IPS-18a (cell line): Measurements from ENCODE around the gene BRINP2.

Source experiments
- H3K27ac ChIP-seq: one replicate; pipeline ENCODE4 v1.5.1; 2013; ENCODE audit warnings: low read length
- H3K27me3 ChIP-seq: one replicate; pipeline ENCODE4 v1.6.1; 2013; ENCODE audit warnings: mild to moderate bottlenecking, low read length; ENCODE audit not compliant: control insufficient read depth, insufficient read depth
- H3K36me3 ChIP-seq: one replicate; pipeline ENCODE4 v1.6.1; 2013; ENCODE audit warnings: low read depth, low read length; ENCODE audit not compliant: control insufficient read depth
- H3K4me1 ChIP-seq: one replicate; pipeline ENCODE4 v1.6.1; 2013; ENCODE audit warnings: low read depth, low read length; ENCODE audit not compliant: control insufficient read depth
- H3K4me3 ChIP-seq: one replicate; pipeline ENCODE4 v1.5.1; 2013; ENCODE audit warnings: low read length
- H3K9ac ChIP-seq: one replicate; pipeline ENCODE4 v1.6.1; 2013; ENCODE audit warnings: mild to moderate bottlenecking, low read length, moderate library complexity
- H3K9me3 ChIP-seq: one replicate; pipeline ENCODE4 v1.6.1; 2013; ENCODE audit warnings: low read depth, low read length; ENCODE audit not compliant: control insufficient read depth

Gene BRINP2

DNA sequence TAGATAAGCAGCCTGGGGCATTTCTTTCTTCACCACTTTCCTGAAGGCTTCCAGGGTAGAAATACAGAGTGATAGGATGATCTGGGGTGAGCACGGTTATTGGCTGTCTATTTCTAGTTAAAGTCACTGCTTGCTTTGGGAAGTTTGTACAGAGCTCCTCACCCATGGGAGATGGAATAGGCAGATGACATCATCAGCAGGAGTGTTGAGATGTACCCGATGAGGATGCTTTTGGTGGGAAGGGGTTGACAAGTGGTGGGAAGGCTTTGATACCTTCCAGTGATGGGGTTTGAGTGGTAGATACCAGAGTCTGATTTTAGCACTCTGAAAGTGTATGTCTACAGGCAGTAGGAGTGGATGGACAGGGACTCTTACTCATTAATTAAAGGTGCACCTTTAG, 112.6 kb downstream of the BRINP2 start:
- H3K36me3 ChIP-seq, result no peaks in the 10 kb centered on the region
- no peaks in the 10 kb centered on the region for H3K9me3 ChIP-seq
- no peaks in the 10 kb centered on the region for H3K27me3 ChIP-seq
- H3K9ac ChIP-seq, result no peak overlapping the region
- no peak overlapping the region for H3K27ac ChIP-seq
- no peak overlapping the region for H3K4me3 ChIP-seq
- peaks cover 8% of the 10 kb centered on the region for H3K4me1 ChIP-seq

DNA sequence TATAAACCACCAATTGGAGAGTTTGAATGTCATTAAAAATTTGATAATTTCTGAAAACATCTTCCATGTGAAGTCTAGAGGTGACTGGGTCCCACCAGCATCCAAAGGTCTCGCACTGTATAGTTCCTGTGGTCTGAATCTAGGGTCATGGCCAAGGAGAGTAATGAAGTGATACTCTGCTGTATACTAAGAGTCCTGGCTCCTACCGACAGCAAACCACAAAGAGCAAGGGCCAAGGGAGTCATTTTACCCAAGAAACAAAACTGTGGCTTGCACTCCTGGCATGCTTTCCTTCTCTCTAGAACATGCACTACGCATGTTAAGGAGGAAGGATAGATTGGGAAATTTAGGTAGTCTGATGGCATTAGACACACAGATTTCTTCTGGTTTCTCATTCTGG, 115.6 kb downstream of the BRINP2 start:
- peaks cover 8% of the 10 kb centered on the region for H3K4me1 ChIP-seq
- no peaks in the 10 kb centered on the region for H3K36me3 ChIP-seq
- no peaks in the 10 kb centered on the region for H3K27me3 ChIP-seq
- no peak overlapping the region for H3K4me3 ChIP-seq
- H3K9me3 ChIP-seq, result no peaks in the 10 kb centered on the region
- H3K9ac ChIP-seq, result no peak overlapping the region
- no peak overlapping the region for H3K27ac ChIP-seq

DNA sequence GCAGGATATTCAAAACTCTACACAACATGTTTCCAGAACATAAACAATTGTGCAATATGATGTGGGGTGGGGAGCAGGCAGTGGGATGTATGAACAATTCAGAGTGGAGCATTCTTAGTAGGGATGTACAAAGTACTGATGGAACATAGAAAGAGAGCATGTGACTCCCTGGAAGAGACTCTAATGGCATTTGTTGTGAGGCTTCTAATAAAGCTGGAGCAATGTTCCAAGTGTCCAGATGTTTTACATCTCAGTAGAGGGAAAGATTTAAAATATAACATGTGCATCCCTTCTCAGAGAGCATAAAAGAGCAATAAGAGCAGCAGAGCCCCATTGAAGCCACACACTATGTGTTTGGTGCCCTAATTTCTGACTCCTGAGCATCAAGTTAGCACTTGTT, 116.5 kb downstream of the BRINP2 start:
- no peaks in the 10 kb centered on the region for H3K27me3 ChIP-seq
- H3K36me3 ChIP-seq, result no peaks in the 10 kb centered on the region
- no peak overlapping the region for H3K27ac ChIP-seq
- H3K4me3 ChIP-seq, result no peak overlapping the region
- no peaks in the 10 kb centered on the region for H3K9me3 ChIP-seq
- no peak overlapping the region for H3K9ac ChIP-seq
- H3K4me1 ChIP-seq, result peaks cover 8% of the 10 kb centered on the region

DNA sequence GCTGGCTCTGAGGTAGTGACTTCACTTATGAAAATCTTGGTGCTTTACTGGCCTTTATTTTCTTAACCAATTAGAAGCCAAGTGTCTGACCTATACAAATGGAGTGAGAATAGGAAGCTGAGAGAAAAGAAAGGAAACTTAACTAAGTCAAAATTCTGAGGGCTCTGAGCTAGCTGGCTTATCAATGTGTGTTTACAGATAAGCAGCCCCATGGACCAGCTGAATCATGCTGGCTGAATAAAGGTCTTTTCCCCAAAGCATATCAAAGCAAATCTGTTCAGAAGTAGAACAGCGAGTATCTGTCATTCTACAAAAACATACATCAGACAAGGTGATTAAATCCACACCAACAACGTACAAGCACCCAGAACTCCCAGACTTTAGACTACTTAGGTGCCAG, 117.2 kb downstream of the BRINP2 start:
- Histone ChIP-seq H3K27me3 (no peaks in the 10 kb centered on the region), H3K4me1 (peaks cover 2% of the 10 kb centered on the region), H3K9ac (no peak overlapping the region), H3K9me3 (no peaks in the 10 kb centered on the region), H3K27ac (no peak overlapping the region), H3K4me3 (no peak overlapping the region), H3K36me3 (no peaks in the 10 kb centered on the region)

DNA sequence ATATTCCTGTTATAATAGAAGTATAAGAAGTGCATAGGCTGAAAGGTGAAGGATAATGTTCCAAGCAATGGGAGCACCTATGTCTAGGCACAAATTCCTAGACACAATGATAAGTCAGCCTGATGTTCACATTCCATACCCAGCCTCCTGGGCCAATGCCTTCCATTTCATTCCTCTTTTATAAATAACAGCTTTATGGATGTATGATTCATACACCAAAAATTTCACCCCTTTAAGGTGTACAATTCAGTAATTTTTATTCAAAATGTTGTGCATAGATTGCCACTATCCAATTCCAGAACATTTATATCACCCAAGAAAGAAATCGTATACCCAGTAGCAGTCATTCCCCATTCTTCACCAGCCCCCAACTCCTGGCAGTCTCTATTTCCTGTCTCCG, 118.8 kb downstream of the BRINP2 start:
- Histone ChIP-seq H3K27me3 (no peaks in the 10 kb centered on the region), H3K27ac (no peak overlapping the region), H3K4me3 (no peak overlapping the region), H3K36me3 (no peaks in the 10 kb centered on the region), H3K9me3 (no peaks in the 10 kb centered on the region), H3K9ac (no peak overlapping the region), H3K4me1 (no peaks in the 10 kb centered on the region)

DNA sequence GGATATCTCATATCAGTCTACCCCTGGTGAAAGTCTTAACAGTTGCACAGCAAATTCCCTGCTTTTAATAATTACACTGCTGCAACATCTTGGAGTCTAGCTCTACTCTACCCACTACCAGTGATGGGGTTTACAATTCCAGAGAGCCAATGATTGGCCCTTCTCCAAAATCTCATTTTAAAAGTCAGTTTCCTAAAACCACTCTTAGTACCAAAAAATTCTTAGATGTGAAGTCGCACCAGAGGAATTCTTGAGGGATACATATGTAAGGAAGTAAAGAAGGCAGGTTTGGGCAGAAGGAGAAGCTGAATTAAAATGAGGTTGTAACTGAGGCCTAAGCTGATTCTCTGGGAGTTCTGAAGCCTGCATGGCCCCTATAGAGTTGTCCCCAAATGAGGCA, 129.7 kb downstream of the BRINP2 start:
- Histone ChIP-seq H3K9ac (no peak overlapping the region), H3K36me3 (no peaks in the 10 kb centered on the region), H3K27me3 (no peaks in the 10 kb centered on the region), H3K9me3 (no peaks in the 10 kb centered on the region), H3K27ac (no peak overlapping the region), H3K4me1 (no peaks in the 10 kb centered on the region), H3K4me3 (no peak overlapping the region)

DNA sequence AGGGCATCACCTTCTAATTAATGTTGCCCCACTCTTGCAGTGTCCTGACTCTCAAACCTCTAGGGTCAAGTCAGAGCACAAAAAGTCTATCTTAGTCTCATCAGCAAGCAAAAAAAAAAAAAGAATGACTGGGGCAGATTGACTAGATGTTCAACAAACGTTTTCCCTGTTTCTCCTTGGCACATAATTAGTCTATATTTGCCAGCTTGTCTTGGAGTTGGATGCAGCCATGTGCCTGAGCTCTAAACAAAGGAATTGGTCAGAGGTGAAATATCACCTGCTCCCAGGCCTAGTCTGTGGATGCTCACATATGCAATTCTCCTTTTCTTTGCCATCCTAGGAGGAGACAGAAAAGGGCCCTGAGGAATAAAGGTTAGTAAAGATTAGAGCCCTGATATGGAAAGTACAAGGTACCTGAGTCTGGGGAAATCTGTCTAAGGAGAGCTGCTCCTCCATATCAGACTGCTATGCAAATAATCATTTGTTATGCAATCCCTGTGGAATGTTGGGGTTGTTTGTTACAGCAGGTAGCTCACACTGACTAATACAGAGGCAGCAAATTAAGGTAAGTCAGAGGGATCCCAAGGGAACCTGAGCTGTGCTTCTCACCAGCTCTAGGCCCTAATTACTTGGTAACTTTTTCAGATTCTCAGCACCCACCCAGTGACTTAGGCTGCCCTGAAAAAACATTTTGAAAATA, 130.8 kb downstream of the BRINP2 start:
- Histone ChIP-seq H3K36me3 (no peaks in the 10 kb centered on the region), H3K4me1 (no peaks in the 10 kb centered on the region), H3K9me3 (no peaks in the 10 kb centered on the region), H3K27ac (no peak overlapping the region), H3K9ac (no peak overlapping the region), H3K27me3 (no peaks in the 10 kb centered on the region), H3K4me3 (no peak overlapping the region)

DNA sequence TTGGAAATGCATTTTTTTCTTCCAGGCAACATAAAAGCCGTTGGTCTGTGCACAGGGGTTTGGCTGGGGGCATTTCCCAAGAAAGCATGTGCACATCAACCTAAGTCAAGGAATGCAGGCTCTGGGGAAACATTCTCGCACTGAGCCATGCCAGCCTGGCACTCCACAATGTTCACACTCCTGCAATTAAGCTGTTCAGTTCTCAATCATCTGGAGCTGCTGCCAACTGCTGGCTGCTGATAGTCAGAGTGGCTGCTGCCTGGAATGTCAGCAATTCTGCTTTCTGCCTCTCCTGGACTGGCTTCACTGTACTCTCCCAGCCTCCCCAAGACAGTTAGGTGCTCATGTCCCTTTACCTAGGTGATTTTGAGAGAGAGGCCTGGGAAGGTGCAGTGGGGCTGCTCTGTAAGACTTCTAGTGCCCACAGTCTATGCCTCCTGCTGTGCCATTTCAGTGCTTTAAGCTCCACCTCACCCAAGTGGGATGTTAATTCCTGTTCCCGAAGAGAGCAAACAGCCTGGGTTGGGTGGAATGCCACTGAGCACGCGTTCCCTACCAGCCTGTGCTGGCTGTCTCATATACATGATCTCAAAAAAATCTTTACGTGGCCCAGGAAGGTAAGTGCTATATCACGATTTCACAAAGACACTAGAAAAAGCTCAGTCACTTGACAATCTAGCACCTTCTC, 131.7 kb downstream of the BRINP2 start:
- Histone ChIP-seq H3K9me3 (no peaks in the 10 kb centered on the region), H3K27me3 (no peaks in the 10 kb centered on the region), H3K9ac (no peak overlapping the region), H3K4me3 (no peak overlapping the region), H3K4me1 (no peaks in the 10 kb centered on the region), H3K27ac (no peak overlapping the region), H3K36me3 (no peaks in the 10 kb centered on the region)

DNA sequence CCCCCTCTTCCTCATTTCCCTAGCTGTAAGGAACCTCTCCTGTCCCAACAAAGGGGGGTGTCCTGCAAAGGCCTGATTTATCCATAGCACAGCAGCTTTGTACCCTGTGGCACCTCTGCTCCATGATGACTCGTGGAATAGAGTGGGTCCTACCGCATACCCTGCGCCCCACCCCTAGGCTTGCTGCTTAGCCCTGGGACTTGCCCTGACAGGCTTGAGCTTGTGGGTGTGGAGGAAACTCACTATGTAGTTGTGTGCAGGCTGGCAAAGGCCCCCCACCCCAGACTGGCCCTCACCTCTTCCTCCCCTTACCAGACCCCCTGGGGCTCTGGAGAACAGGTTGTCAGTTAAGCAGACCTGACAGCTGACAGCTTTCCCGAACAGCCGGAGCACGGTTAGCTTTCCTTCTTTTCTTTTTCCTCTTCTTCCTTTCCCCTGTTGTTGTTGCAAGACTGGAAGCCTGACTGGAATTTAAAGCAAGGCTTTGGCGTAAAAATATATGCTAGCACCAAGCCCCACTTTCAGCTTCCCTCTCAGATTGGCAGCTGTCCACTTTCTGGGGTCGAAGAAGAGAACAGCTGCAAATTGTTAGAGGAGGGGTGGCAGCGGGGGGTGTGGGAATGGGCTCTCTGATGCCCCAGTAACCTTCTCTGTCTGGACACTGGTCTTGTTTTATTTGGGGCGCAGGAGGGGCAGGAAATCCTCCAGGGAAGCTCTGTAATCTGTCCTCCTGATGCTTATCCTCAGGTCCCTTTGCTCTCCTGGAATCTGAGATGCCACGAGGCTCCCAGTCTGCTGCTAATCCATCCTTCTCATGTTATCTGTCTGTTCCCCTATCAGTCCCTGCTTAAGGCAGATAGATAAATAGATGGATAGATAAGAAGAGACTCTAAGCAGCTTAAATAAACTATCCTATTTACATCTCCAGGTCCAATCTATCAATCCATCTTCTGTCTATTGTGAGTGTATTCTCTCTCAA, 134.6 kb downstream of the BRINP2 start:
- Histone ChIP-seq H3K4me3 (no peak overlapping the region), H3K9ac (no peak overlapping the region), H3K4me1 (no peaks in the 10 kb centered on the region), H3K27ac (no peak overlapping the region), H3K9me3 (no peaks in the 10 kb centered on the region), H3K36me3 (no peaks in the 10 kb centered on the region), H3K27me3 (no peaks in the 10 kb centered on the region)

DNA sequence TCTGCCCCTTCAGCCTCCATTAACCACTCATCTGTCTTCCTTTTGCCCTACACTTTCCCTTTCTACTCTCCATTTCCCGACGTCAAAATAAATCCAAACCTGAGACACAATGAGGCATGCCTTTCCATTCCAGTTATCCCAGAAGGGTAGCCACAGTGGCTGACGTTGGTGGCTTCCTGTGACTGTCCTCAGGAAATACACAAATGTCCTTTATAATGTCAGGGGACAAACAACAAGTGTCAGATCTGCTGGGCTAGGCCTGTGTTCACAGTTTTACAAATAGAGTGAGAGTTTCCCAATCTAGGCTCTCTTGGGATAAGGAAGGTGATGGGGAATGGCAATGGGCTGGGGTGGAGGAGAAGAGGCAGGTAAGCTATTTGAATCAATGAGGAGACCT, 135.3 kb downstream of the BRINP2 start:
- no peak overlapping the region for H3K4me3 ChIP-seq
- H3K27me3 ChIP-seq, result no peaks in the 10 kb centered on the region
- no peaks in the 10 kb centered on the region for H3K4me1 ChIP-seq
- H3K9ac ChIP-seq, result no peak overlapping the region
- H3K36me3 ChIP-seq, result no peaks in the 10 kb centered on the region
- no peak overlapping the region for H3K27ac ChIP-seq
- H3K9me3 ChIP-seq, result no peaks in the 10 kb centered on the region

DNA sequence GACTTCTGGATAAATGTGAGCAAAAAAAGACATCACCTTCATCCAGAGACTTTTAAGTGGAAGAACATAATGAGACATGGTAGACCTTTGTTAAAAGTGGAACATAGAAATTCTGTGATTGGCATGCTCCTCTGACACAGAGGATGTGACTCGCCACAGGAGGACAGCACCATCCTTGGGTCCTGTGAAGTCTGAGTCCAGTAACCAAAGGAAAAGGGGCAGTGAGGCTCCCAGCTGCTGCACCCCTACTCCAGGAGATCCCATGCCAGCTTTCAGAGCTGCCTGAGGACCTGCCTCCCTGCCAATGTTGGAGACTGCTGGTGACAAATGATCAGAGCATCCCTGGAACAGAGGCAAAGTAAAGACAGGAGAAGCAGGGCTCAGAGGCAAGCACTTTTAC, 136.2 kb downstream of the BRINP2 start:
- Histone ChIP-seq H3K9ac (no peak overlapping the region), H3K27me3 (no peaks in the 10 kb centered on the region), H3K27ac (no peak overlapping the region), H3K36me3 (no peaks in the 10 kb centered on the region), H3K4me3 (no peak overlapping the region), H3K4me1 (no peaks in the 10 kb centered on the region), H3K9me3 (no peaks in the 10 kb centered on the region)
